HG03520 (cell line): ENCODE results near the gene PI16.
"Not testable (repeated sequence)": the region's sequence is repeated elsewhere in the genome, so short reads cannot be mapped to it uniquely, and the experiment has no call there.

Experiments
- ATAC-seq: cut with Tn5 transposase; IDR thresholded peaks from one replicate; pipeline ENCODE4 v1.9.1; 2021; ENCODE audit warnings: mild to moderate bottlenecking, moderate library complexity; ENCODE audit not compliant: unreplicated experiment

PI16 gene

DNA sequence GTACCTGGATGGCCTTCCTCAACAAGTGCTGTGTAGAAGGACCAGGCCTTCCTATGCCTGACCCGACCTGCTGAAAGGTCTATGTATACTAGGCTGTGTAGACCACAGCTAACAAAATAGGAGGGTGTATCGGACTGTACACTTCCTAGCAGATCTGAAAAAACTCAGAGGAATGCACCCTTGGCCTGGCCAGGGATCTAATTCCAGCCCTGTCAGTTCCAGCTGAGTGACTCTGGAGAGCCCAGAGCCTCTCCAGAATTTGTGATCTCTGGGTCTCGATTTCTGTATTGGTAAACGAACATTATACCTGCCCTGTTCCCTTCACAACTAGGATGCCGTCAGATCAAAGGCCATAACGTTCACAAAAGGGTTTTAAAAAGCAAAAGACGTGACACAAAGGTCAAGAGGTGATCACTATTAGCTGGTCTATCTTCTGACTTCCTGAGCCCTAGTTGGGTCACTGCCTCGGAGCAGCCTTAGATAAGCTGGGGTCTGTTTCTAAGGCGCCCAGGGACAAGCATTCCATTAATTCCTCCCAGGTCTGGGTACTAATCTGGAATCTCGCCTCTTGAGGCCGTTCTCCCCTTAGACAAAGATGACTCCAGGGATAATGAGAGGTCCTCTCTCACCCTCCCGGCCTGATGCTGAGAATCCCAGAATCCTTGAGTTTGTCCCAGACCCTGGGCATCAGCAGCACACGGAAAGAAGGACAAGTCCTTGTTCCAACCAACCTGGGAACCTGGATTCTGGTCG, 17.6 kb downstream of the PI16 start:
- ATAC-seq: no peak

GRCh38 chr6:36973190-36973589, 18.7 kb downstream of the PI16 start:
- ATAC-seq: no peak

DNA sequence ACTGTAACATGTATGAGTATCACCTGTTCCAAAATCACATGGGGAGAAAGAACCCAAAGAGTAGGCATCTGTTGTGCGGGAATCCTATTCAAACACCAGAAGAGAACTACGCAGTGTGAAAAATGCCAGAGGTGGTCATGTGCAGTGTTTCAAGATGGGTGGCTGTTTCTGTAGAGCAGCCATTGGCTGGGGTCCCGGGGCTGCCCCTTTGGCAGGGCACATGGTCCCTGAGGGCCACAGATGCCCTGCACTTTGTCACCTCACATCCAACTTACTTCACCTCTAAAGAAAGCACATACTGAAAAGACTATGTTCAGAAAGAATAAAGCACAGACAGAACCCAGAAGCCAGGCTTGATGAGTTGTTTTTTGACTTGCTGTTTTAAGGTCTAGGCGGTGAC, 19.1 kb downstream of the PI16 start:
- no peak for ATAC-seq

- no peak for ATAC-seq
These were observed 20.9 kb downstream of the PI16 start for GRCh38 chr6:36975231-36976006.

GRCh38 chr6:36976007-36976264, 21.4 kb downstream of the PI16 start:
- ATAC-seq: no peak

DNA sequence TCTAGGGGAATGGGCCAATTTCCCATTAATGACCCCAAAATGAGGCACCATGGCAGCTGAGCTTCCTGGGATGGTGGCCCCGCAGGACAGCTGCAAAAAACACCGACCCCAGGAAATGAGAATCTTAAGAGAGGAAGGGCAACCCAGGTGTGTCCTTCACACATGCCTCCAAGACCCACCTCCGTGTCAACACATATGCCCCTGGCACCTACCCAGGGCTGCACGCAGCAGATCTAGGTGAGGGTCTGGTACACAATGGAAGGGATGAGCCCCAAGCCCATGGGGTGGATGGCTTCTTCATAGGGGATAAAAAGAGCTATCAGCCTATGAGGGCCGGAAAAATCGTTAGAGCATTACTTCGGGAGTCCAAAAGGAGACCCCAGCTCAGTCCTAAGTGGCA, 22.0 kb downstream of the PI16 start:
- no peak for ATAC-seq

DNA sequence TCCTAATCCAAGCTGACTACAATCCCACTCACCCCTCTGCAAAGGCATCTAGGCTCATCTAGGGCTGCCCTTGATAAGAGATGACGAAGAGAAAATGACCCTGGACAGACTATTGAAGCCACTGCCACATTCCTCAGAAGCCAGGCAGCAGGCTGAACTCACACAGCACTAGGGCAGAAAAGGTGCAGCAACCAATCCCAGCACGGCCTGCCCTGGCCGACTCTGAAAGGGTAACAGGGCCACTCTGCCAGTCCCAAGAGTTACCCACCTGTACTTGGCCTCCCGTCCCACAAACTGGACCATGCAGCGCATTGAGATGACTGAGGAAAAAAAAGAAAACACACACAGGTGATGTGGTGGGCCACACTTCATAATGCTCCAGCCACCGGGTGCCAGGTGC, 22.4 kb downstream of the PI16 start:
- no peak for ATAC-seq

- ATAC-seq: no peak
These were observed 23.0 kb downstream of the PI16 start for GRCh38 chr6:36977470-36977941.

- no peak for ATAC-seq
These were observed 24.1 kb downstream of the PI16 start for GRCh38 chr6:36978421-36979346.

DNA sequence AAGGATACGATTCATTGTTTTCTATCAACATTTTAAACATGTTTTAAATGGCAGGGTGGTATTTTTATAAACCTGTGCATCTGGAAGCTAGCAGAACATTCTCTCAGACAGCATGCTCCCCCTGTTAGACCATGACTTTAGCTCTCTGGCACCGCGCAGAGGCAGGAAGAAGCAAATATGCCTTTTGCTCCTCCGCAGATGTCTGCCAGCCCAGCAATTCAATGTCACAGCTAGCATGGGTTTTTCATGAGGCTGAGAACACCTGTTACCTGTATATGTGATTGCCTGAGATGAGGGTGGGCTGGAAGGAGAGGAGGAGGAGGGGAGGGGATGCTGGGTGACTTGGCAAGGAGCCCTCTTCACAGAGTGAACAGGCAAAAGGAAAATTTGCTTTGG, 24.8 kb downstream of the PI16 start:
- ATAC-seq: no peak

DNA sequence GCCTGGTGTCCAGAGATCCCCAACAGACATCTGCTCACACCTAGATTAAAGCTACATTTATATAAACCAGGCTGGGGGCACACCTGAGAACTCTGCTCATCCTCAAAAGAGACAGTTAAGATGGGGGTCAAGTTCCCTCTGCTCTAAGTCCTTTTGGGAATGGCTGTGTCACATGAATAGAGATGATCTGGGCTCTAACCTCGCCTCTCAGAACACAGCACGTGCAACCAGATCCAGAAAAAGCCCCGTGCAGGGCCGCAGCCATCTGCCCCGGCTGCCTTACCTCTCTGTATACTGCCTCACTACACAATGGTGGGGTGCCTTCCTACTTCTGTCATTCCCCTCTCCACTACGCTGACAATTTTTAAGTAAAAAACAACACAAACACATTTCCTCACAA, 25.6 kb downstream of the PI16 start:
- ATAC-seq: no peak

GRCh38 chr6:36980876-36981619, 26.5 kb downstream of the PI16 start:
- ATAC-seq: no peak

DNA sequence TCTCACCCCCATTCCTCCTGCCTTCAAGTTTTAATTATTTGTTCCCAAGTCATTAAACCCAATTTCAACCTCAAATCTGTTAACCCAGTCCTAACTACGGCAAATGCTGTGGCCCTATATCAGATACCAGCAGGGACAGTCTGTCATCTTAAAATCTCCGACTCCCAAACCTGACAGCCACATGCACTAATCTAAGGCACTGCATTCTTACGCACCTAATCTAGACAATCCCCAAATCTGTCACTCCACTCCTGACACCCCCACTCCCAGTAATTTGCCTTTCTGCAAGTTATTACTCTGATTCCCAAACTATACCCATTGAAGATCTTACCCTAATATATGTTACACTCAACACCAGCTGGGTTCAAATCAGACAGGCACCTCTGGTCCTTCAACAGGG, 29.0 kb downstream of the PI16 start:
- no peak for ATAC-seq

DNA sequence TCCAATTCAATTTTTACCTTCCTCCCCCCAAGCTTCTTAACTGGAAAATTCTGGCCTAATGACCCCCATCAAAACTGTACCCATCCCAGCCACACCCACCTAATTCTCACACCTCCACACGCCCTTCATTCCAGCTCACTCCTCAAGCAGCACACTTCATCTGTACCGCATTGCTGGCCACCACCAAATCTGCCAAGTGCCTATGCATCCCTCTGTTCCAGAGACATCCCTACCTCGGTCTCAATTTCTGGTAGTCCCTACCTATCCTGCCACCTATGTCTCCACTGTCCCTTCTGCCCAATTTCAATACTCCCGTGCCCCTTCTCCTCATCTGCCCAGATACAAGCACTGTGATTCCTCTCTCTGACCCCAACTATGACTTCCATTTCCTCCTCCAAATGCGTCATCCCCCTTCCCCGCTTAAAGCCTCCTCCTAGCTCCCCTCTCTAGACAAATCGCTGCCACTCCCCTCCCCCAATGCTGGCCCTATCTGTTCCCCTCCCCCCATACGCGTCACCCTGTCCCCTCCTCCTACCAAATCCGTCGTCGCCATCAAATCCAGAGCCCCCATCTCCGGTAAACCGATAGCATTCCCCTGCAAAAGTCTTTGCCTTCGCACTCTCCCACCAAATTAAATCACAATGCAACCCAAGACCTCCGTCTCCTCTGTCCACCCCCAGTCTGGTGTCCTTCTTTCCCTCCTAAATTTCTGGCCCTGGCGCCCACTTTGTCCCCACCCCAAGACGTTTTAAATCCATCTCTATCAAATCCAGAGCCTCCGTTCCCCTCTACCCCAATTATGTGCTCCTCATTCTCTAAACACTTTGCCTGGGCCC, 30.3 kb downstream of the PI16 start:
- no peak for ATAC-seq

DNA sequence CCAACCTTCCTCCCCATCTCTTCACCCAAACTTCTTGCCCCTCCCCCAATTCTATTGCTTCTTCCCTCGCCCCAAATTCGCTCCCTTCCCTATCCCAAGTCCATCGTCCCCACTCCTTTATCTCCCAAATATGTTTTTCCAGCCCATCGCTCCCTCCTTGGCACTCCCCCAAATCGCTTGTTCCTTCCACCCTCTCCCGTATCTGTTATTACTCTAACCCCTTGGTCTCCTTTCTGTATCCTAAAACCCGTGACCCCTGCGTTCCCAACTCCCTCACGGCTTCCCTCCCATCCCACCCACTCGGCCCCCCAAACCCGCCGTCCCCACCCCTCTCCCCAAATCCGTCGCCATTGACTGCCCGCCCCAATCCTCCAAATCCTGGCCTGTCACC, 30.9 kb downstream of the PI16 start:
- ATAC-seq: no peak

GRCh38 chr6:36985808-36986703, 31.5 kb downstream of the PI16 start, which contains the start of gene MTCH1:
Gene MTCH1 (minus strand): TSS chr6:36986196. CDS start chr6:36986173, 23 bp downstream.
- peak; percentile 77 for ATAC-seq

- no peak for ATAC-seq
These were observed 32.1 kb downstream of the PI16 start for GRCh38 chr6:36986704-36987047.

- no peak for ATAC-seq
These were observed 34.7 kb downstream of the PI16 start for GRCh38 chr6:36989264-36989663.

- not testable (repeated sequence) for ATAC-seq
These were observed 35.9 kb downstream of the PI16 start for GRCh38 chr6:36990401-36990800.
